K562 (cell line): ENCODE results near the gene ZMYND8. TPM values are rescaled to one million over a fixed set of nuclear protein-coding genes. Genes with fewer than 3 reads are reported as not detected.
A peak's percentile ranks its signal among the peaks of the same experiment; 100 is the strongest.

Experiments used
- CHD7 ChIP-seq: fragments of 200-600 bp; sonication (generic); IDR thresholded peaks from one replicate; pipeline ENCODE4 v1.6.1; 2012; ENCODE audit warnings: mild to moderate bottlenecking, low read depth, low read length, inconsistent platforms
- CSDE1 ChIP-seq, 2 experiments: fragments of 450-650 bp; IDR thresholded peaks; 2 replicates each; pipeline ENCODE4 v1.6.1; 2016; ENCODE audit warnings: mild to moderate bottlenecking in 1 of 2
- FUS ChIP-seq: fragments of 200-400 bp; formaldehyde crosslinking; optimal IDR thresholded peaks from 2 replicates; pipeline ENCODE3; 2017; ENCODE audit warnings: low read depth, low read length
- GABPB2 ChIP-seq: fragments of 250-450 bp; sonication (Bioruptor Pico); conservative IDR thresholded peaks from 2 replicates; pipeline ENCODE4 v1.5.1; 2021; ENCODE audit warnings: mild to moderate bottlenecking
- HDAC2 ChIP-seq: fragments of 450-650 bp; IDR thresholded peaks from 2 replicates; pipeline ENCODE4 v1.6.1; 2016; ENCODE audit warnings: mild to moderate bottlenecking
- KAT2B ChIP-seq: IDR thresholded peaks from one replicate; pipeline ENCODE4 v1.6.1; 2012; ENCODE audit warnings: low read depth, mild to moderate bottlenecking, control low read depth, inconsistent platforms, low read length, moderate library complexity
- KLF16 ChIP-seq: IDR thresholded peaks from 2 replicates; pipeline ENCODE4 v1.6.1; 2016; ENCODE audit warnings: antibody characterized with exemption
- MAX ChIP-seq: sonication (generic); formaldehyde crosslinking; IDR thresholded peaks from 2 replicates; pipeline ENCODE4 v1.9.0; 2022; ENCODE audit warnings: mild to moderate bottlenecking, missing genetic modification reagents
- MXI1 ChIP-seq: IDR thresholded peaks from 2 replicates; pipeline ENCODE4 v1.6.1; 2011; ENCODE audit warnings: low read depth, mild to moderate bottlenecking, improper control_type of control experiment, low read length
- NR2C1 ChIP-seq, 2 experiments: fragments of 450-650 bp; IDR thresholded peaks; 2 replicates each; pipeline ENCODE4 v1.6.1; 2017; ENCODE audit warnings: mild to moderate bottlenecking in 2 of 2, antibody characterized with exemption in 1 of 2, inconsistent platforms in 1 of 2, missing compliant biosample characterization in 1 of 2, missing genetic modification characterization in 1 of 2
- PML ChIP-seq: IDR thresholded peaks from 2 replicates; pipeline ENCODE4 v1.6.1; 2012; ENCODE audit warnings: low read length, inconsistent platforms
- RBM15 ChIP-seq: fragments of 200-400 bp; formaldehyde crosslinking; IDR thresholded peaks from 2 replicates; pipeline ENCODE4 v1.6.1; 2018; ENCODE audit warnings: mild to moderate bottlenecking, low read length, moderate library complexity; ENCODE audit not compliant: insufficient read depth
- SMARCE1 ChIP-seq: fragments of 450-650 bp; IDR thresholded peaks from 2 replicates; pipeline ENCODE4 v1.7.1; 2016; ENCODE audit warnings: mild to moderate bottlenecking
- SNRNP70 ChIP-seq: fragments of 200-400 bp; formaldehyde crosslinking; optimal IDR thresholded peaks from 2 replicates; pipeline ENCODE3; 2017; ENCODE audit warnings: low read depth, low read length
- SP1 ChIP-seq: sonication (generic); formaldehyde crosslinking; IDR thresholded peaks from 2 replicates; pipeline ENCODE4 v1.8.1; 2022; ENCODE audit warnings: mild to moderate bottlenecking, missing genetic modification reagents
- THRA ChIP-seq: fragments of 450-650 bp; IDR thresholded peaks from 2 replicates; pipeline ENCODE4 v1.6.1; 2017; ENCODE audit warnings: mild to moderate bottlenecking, moderate library complexity
- ZNF253 ChIP-seq: fragments of 250-450 bp; sonication (Bioruptor Pico); conservative IDR thresholded peaks from 2 replicates; pipeline ENCODE4 v1.6.1; 2021; ENCODE audit warnings: mild to moderate bottlenecking
- ZNF445 ChIP-seq: fragments of 250-450 bp; sonication (Bioruptor Pico); IDR thresholded peaks from 2 replicates; pipeline ENCODE4 v1.4.0; 2020; ENCODE audit warnings: low read depth, mild to moderate bottlenecking, moderate library complexity
- ZNF699 ChIP-seq: fragments of 250-450 bp; sonication (Bioruptor Pico); IDR thresholded peaks from 2 replicates; pipeline ENCODE4 v1.8.0; 2021; ENCODE audit warnings: mild to moderate bottlenecking, moderate library complexity; ENCODE audit not compliant: insufficient replicate concordance
- polyA plus RNA-seq, 8 experiments: library from polyadenylated mRNA; depleted of rRNA in 4 of 8; stranded (reverse) in 5 of 8; unstranded in 3 of 8; fragments of >200 nt; fragmentation: Nextera tagmentation in 2 of 8; fragmentation: Illumina TruSeq in 1 of 8; extraction: Ambion mirVana in 2 of 8; extraction: Trizol in 1 of 8; gene quantifications; 2 replicates each; pipeline versions ENCODE4 v1.2.1 to v1.2.3, GENCODE V29; 2011 to 2014; ENCODE audit warnings: inconsistent platforms in 1 of 8, missing spikeins in 1 of 8
- total RNA-seq, 7 experiments: library from RNA; depleted of rRNA in 6 of 7; stranded (reverse); fragments of >200 nt in 6 of 7; fragmentation: Illumina TruSeq in 2 of 7; extraction: Trizol in 2 of 7; gene quantifications; 2 replicates each; pipeline versions ENCODE4 v1.2.1 to v1.2.3, GENCODE V29; 2011 to 2021; ENCODE audit warnings: low replicate concordance in 1 of 7

ZMYND8 gene
- total and polyA plus RNA-seq, 9 of the 15 experiments (the other 6 are each of a cell fraction or from before 2014, with no cell fraction given) = 31.8 to 148 (median 71.9) TPM

- TF ChIP-seq CHD7 = no peak
- TF ChIP-seq SNRNP70 = no peak
- no peak for TF ChIP-seq GABPB2 (CRISPR knock-in tag)
- TF ChIP-seq ZNF699 (CRISPR knock-in tag) = no peak
- TF ChIP-seq ZNF445 = no peak
- no peak for TF ChIP-seq SP1 (CRISPR knock-in tag)
- peak; percentile 72 for TF ChIP-seq KLF16
- peak; percentile 46; the same call in 1 of the 2 replicates for TF ChIP-seq SMARCE1
- no peak for TF ChIP-seq RBM15
- no peak for TF ChIP-seq CSDE1 (IDR thresholded peaks at IDR 0.05)
- no peak for TF ChIP-seq HDAC2
- TF ChIP-seq FUS = no peak
- TF ChIP-seq KAT2B = no peak
- TF ChIP-seq PML = no peak
- no peak for TF ChIP-seq THRA
- TF ChIP-seq MAX = no peak
- no peak for TF ChIP-seq MXI1
- TF ChIP-seq ZNF253 (CRISPR knock-in tag) = no peak
- no peak for TF ChIP-seq NR2C1 (IDR thresholded peaks at IDR 0.05)
- TF ChIP-seq NR2C1 (tag; IDR thresholded peaks at IDR 0.05) = no peak
Observed at GRCh38 chr20:47253872-47254271, 102.6 kb downstream of the ZMYND8 start (continued).
